CD4-positive, alpha-beta memory T cell (primary cell): ENCODE results near the gene SYK. TPM values are rescaled to one million over a fixed set of nuclear protein-coding genes. Genes with fewer than 3 reads are reported as not detected.

Experiments
- CTCF ChIA-PET: fragments of 350-600 bp; sonication (Branson Sonifier 250); formaldehyde crosslinking; loops from one replicate; lab custom pipeline; 2021; ENCODE audit warnings: inconsistent platforms; ENCODE audit not compliant: partially characterized antibody; lab: Charles Lee
- POLR2A ChIA-PET: fragments of 350-600 bp; sonication (Branson Sonifier 250); formaldehyde crosslinking; loops from one replicate; lab custom pipeline; 2021; ENCODE audit not compliant: partially characterized antibody; lab: Charles Lee
- DNase-seq, 5 donors: peaks; one replicate each; pipeline versions ENCODE4 v3.0.0 to v3.0.0-alpha.2; 2020 to 2022; ENCODE audit warnings: mixed read lengths in 1 of 5
- H3K27ac ChIP-seq: one replicate; pipeline ENCODE4 v1.7.0; 2013; ENCODE audit warnings: low read depth, low read length
- H3K27me3 ChIP-seq: 2 replicates; pipeline ENCODE4 v1.7.0; 2013; ENCODE audit warnings: mild to moderate bottlenecking, low read length, moderate library complexity; ENCODE audit not compliant: insufficient read depth
- H3K36me3 ChIP-seq: 2 replicates; pipeline ENCODE4 v1.7.0; 2013; ENCODE audit warnings: mild to moderate bottlenecking, low read length, moderate library complexity; ENCODE audit not compliant: insufficient read depth
- H3K4me1 ChIP-seq: 2 replicates; pipeline ENCODE4 v1.7.0; 2013; ENCODE audit warnings: mild to moderate bottlenecking, low read length, moderate library complexity; ENCODE audit not compliant: insufficient read depth
- H3K4me3 ChIP-seq, 2 donors: one replicate each; pipeline ENCODE4 v1.7.0; 2013; ENCODE audit warnings: low read length in 2 of 2, mild to moderate bottlenecking in 1 of 2
- H3K9me3 ChIP-seq, 2 donors: one replicate each; pipeline ENCODE4 v1.7.0; 2013; ENCODE audit warnings: low read length in 2 of 2, control low read depth in 1 of 2; ENCODE audit not compliant: control insufficient read depth in 1 of 2
- H3K27ac Mint-ChIP-seq, 7 donors: one replicate each; pipeline ENCODE4 v1.8.0; 2020 to 2021; ENCODE audit warnings: mixed read lengths in 7 of 7, mild to moderate bottlenecking in 6 of 7, inconsistent platforms in 3 of 7, moderate library complexity in 3 of 7
- H3K27me3 Mint-ChIP-seq, 2 donors: one replicate each; pipeline ENCODE4 v1.8.0; 2020 to 2021; ENCODE audit warnings: mixed read lengths in 2 of 2
- H3K36me3 Mint-ChIP-seq, 2 donors: one replicate each; pipeline ENCODE4 v1.8.0; 2020 to 2021; ENCODE audit warnings: mixed read lengths in 2 of 2, inconsistent platforms in 1 of 2, mild to moderate bottlenecking in 1 of 2
- H3K4me1 Mint-ChIP-seq, 4 donors: one replicate each; pipeline ENCODE4 v1.8.0; 2020 to 2021; ENCODE audit warnings: mixed read lengths in 4 of 4, mild to moderate bottlenecking in 1 of 4
- H3K4me3 Mint-ChIP-seq, 8 donors: one replicate each; pipeline ENCODE4 v1.8.0; 2020 to 2021; ENCODE audit warnings: mixed read lengths in 8 of 8, mild to moderate bottlenecking in 7 of 8, moderate library complexity in 6 of 8, inconsistent platforms in 3 of 8
- H3K9me3 Mint-ChIP-seq, 8 donors: one replicate each; pipeline ENCODE4 v1.8.0; 2020 to 2021; ENCODE audit warnings: mixed read lengths in 8 of 8, mild to moderate bottlenecking in 5 of 8, inconsistent platforms in 3 of 8, moderate library complexity in 1 of 8
- intact Hi-C: fragments of 100-400 bp; cut with micrococcal nuclease; formaldehyde crosslinking; loops from one replicate; pipeline ENCODE4 v1.15.1; 2023
- polyA plus RNA-seq, 2 donors: library from polyadenylated mRNA; unstranded; fragments of 300-500 nt; fragmentation: Illumina TruSeq; gene quantifications; one replicate each; pipeline ENCODE4 v1.2.3, GENCODE V29; 2021
- total RNA-seq, 2 experiments: library from RNA; stranded (reverse); gene quantifications; one replicate each; pipeline ENCODE4 v1.2.3, GENCODE V29; 2021

The SYK gene
- total and polyA plus RNA-seq, 4 experiments from 2014 or later = 0.08 to 1.9 (median 0.78) TPM

DNA sequence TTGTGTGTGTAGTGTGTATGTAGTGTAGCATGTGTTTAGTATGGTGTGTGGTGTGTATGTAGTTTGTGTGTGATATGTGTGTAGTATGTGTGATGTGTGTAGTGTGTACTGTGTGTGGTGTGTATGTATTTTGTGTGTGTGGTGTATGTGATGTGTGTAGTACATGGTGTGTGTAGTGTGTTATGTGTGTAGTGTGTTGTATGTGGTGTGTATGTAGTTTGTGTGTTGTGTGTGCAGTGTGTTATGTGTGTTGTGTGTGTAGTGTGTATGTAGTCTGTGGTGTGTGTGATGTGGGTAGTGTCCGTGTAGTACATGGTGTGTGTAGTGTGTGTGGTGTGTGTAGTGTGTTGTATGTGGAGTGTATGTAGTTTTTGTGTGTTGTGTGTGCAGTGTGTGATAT lies 40.0 kb downstream of the SYK start:
- H3K9me3 ChIP-seq = no peaks in the 10 kb centered on the region
- H3K9me3 Mint-ChIP-seq = no peaks in the 10 kb centered on the region
- no peaks in the 10 kb centered on the region for H3K36me3 Mint-ChIP-seq
- no peak overlapping the region for H3K4me3 ChIP-seq
- H3K4me1 Mint-ChIP-seq = no peaks in the 10 kb centered on the region
- intact Hi-C loops = no loop called here
- ChIA-PET CTCF (no interaction called here), POLR2A (no interaction called here)
- H3K27me3 ChIP-seq = no peaks in the 10 kb centered on the region
- H3K36me3 ChIP-seq = no peaks in the 10 kb centered on the region
- no peak for DNase-seq
- no peak overlapping the region for H3K27ac ChIP-seq
- peaks cover 0 to 2% of the 10 kb centered on the region in 2 donors for H3K27me3 Mint-ChIP-seq
- H3K4me1 ChIP-seq = no peaks in the 10 kb centered on the region
- no peak overlapping the region for H3K4me3 Mint-ChIP-seq
- no peak overlapping the region for H3K27ac Mint-ChIP-seq

- CTCF ChIA-PET = no interaction called here
- DNase-seq = no peak
- intact Hi-C loops = no loop called here
These were observed 40.7 kb downstream of the SYK start for GRCh38 chr9:90842176-90842777.

GRCh38 chr9:90842996-90843395 lies 41.4 kb downstream of the SYK start:
- Histone ChIP-seq H3K9me3 (no peaks in the 10 kb centered on the region), H3K4me1 (no peaks in the 10 kb centered on the region), H3K36me3 (no peaks in the 10 kb centered on the region), H3K27me3 (no peaks in the 10 kb centered on the region), H3K4me3 (no peak overlapping the region), H3K27ac (no peak overlapping the region)
- no peak for DNase-seq
- POLR2A ChIA-PET = no interaction called here
- H3K4me3 Mint-ChIP-seq = no peak overlapping the region
- H3K9me3 Mint-ChIP-seq = no peaks in the 10 kb centered on the region
- H3K27ac Mint-ChIP-seq = no peak overlapping the region
- H3K36me3 Mint-ChIP-seq = no peaks in the 10 kb centered on the region
- intact Hi-C loops = no loop called here
- no peaks in the 10 kb centered on the region for H3K4me1 Mint-ChIP-seq
- CTCF ChIA-PET = no interaction called here
- H3K27me3 Mint-ChIP-seq = peaks cover 0 to 2% of the 10 kb centered on the region in 2 donors

More at GRCh38 chr9:90842176-90842777, 40.7 kb downstream of the SYK start:
- H3K4me1 Mint-ChIP-seq = no peaks in the 10 kb centered on the region
- H3K27ac Mint-ChIP-seq = no peak overlapping the region
- Histone ChIP-seq H3K27ac (no peak overlapping the region), H3K36me3 (no peaks in the 10 kb centered on the region), H3K4me1 (no peaks in the 10 kb centered on the region), H3K4me3 (no peak overlapping the region), H3K9me3 (no peaks in the 10 kb centered on the region), H3K27me3 (no peaks in the 10 kb centered on the region)
- H3K9me3 Mint-ChIP-seq = no peaks in the 10 kb centered on the region
- H3K4me3 Mint-ChIP-seq = no peak overlapping the region
- H3K27me3 Mint-ChIP-seq = peaks cover 0 to 2% of the 10 kb centered on the region in 2 donors
- POLR2A ChIA-PET = no interaction called here
- no peaks in the 10 kb centered on the region for H3K36me3 Mint-ChIP-seq

DNA sequence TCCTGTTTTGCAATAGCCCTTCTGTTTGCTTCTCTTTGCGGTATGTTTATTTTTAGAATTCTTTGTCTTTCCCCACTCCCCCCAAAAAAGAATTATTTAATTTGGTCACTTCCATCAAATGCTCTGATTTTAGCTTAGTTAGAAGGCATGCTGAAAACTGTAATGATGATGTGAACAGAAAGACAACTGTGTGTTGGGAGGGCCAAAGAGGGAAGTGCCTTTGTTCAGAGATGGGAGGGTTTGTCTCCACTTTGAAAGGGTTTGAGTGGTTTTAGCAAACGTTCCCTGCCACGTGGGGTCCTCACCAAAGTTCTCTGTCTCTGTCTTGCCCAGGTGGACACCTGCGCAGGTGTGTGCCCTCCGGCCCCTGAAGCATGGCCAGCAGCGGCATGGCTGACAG lies 41.9 kb downstream of the SYK start:
- H3K4me1 ChIP-seq = no peaks in the 10 kb centered on the region
- intact Hi-C loops = no loop called here
- no peak overlapping the region for H3K27ac ChIP-seq
- H3K27ac Mint-ChIP-seq = no peak overlapping the region
- ChIA-PET CTCF (no interaction called here), POLR2A (no interaction called here)
- no peaks in the 10 kb centered on the region for H3K36me3 Mint-ChIP-seq
- no peaks in the 10 kb centered on the region for H3K9me3 Mint-ChIP-seq
- H3K9me3 ChIP-seq = no peaks in the 10 kb centered on the region
- no peaks in the 10 kb centered on the region for H3K27me3 ChIP-seq
- no peak overlapping the region for H3K4me3 ChIP-seq
- H3K27me3 Mint-ChIP-seq = peaks cover 0 to 2% of the 10 kb centered on the region in 2 donors
- no peak overlapping the region for H3K4me3 Mint-ChIP-seq
- no peak for DNase-seq
- no peaks in the 10 kb centered on the region for H3K36me3 ChIP-seq
- no peaks in the 10 kb centered on the region for H3K4me1 Mint-ChIP-seq

DNA sequence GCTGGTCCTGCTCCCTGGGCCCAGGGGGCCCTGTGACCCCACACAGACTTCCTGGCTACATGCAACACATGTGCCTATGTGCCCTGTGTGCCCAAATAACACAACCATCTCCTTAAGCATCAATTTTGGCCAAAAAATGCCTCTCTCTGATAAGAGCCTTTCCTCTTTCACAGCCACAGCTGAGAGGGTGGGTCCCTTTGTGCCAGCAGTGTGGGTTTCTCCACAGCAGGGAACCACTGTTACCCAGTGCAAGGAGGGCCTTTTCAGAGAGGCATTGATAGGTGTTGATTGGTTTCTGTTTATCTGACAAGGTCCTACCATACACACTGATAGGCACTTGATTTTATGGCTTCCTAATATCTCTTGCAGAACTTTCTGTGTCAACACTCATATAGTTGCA lies 42.7 kb downstream of the SYK start:
- Histone ChIP-seq H3K4me1 (no peaks in the 10 kb centered on the region), H3K36me3 (no peaks in the 10 kb centered on the region), H3K27ac (no peak overlapping the region), H3K4me3 (no peak overlapping the region), H3K9me3 (no peaks in the 10 kb centered on the region), H3K27me3 (no peaks in the 10 kb centered on the region)
- H3K36me3 Mint-ChIP-seq = no peaks in the 10 kb centered on the region
- ChIA-PET CTCF (no interaction called here), POLR2A (no interaction called here)
- no peaks in the 10 kb centered on the region for H3K9me3 Mint-ChIP-seq
- H3K4me1 Mint-ChIP-seq = no peaks in the 10 kb centered on the region
- DNase-seq = no peak
- peaks cover 0 to 4% of the 10 kb centered on the region in 2 donors for H3K27me3 Mint-ChIP-seq
- H3K27ac Mint-ChIP-seq = no peak overlapping the region
- intact Hi-C loops = no loop called here
- H3K4me3 Mint-ChIP-seq = no peak overlapping the region

GRCh38 chr9:90846770-90847419 lies 45.3 kb downstream of the SYK start:
- no peaks in the 10 kb centered on the region for H3K9me3 ChIP-seq
- no peak overlapping the region for H3K27ac ChIP-seq
- no peak for DNase-seq
- no peaks in the 10 kb centered on the region for H3K27me3 ChIP-seq
- intact Hi-C loops = no loop called here
- POLR2A ChIA-PET = no interaction called here
- CTCF ChIA-PET = no interaction called here
- no peak overlapping the region for H3K4me3 Mint-ChIP-seq
- no peaks in the 10 kb centered on the region for H3K9me3 Mint-ChIP-seq
- H3K36me3 ChIP-seq = no peaks in the 10 kb centered on the region
- no peaks in the 10 kb centered on the region for H3K4me1 Mint-ChIP-seq
- no peaks in the 10 kb centered on the region for H3K4me1 ChIP-seq
- no peaks in the 10 kb centered on the region for H3K36me3 Mint-ChIP-seq
- no peak overlapping the region for H3K4me3 ChIP-seq
- no peak overlapping the region for H3K27ac Mint-ChIP-seq
- peaks cover 0 to 4% of the 10 kb centered on the region in 2 donors for H3K27me3 Mint-ChIP-seq

DNA sequence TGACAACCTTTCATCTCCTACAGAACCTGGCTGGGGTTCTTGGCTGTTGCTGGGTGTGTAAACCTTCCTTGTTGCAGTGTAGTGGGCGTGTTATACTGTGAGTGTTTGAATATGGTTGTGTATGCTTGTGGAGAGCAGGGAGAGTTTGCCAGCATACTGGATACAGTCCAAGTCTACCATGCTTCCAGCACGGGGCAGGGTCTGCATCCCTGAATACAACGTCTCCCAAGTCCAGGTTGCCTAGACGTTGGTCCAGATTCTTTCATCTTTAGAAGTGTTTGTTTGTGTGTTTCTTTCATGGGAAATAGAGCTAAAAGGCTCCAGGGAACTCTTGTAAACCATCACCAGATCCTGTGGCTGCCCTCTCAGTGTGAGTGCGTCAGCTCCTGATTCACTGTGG lies 46.4 kb downstream of the SYK start:
- POLR2A ChIA-PET = no interaction called here
- CTCF ChIA-PET = no interaction called here
- no peaks in the 10 kb centered on the region for H3K36me3 ChIP-seq

More for the DNA sequence above, 46.4 kb downstream of the SYK start:
- no peak overlapping the region for H3K27ac ChIP-seq
- H3K9me3 Mint-ChIP-seq = no peaks in the 10 kb centered on the region
- no peak overlapping the region for H3K4me3 Mint-ChIP-seq
- no peaks in the 10 kb centered on the region for H3K4me1 Mint-ChIP-seq
- no peaks in the 10 kb centered on the region for H3K4me1 ChIP-seq
- H3K4me3 ChIP-seq = no peak overlapping the region
- DNase-seq = no peak
- no peaks in the 10 kb centered on the region for H3K9me3 ChIP-seq
- no peaks in the 10 kb centered on the region for H3K27me3 ChIP-seq
- intact Hi-C loops = no loop called here
- H3K27ac Mint-ChIP-seq = no peak overlapping the region
- no peaks in the 10 kb centered on the region for H3K36me3 Mint-ChIP-seq
- H3K27me3 Mint-ChIP-seq = peaks cover under 1 to 4% of the 10 kb centered on the region in 2 donors
